Epithelial cell of esophagus (primary cell): Measurements from ENCODE around the gene CLTCL1.

Experiments
- DNase-seq: peaks from one replicate; pipeline ENCODE4 v3.0.0; 2010; ENCODE audit warnings: low read depth
- H3K4me3 ChIP-seq: 2 replicates; pipeline ENCODE4 v1.5.1; 2011; ENCODE audit warnings: mild to moderate bottlenecking, low read length, control low read depth
- TF ChIP-seq, protein P1 (sequence below): IDR thresholded peaks from 2 replicates; pipeline ENCODE4 v1.5.1; 2011; ENCODE audit warnings: low read depth, mild to moderate bottlenecking, low read length, control low read depth, inconsistent platforms; ENCODE audit not compliant: insufficient read depth; ENCODE audit errors: missing control alignments

The CLTCL1 gene

GRCh38 chr22:19133561-19133960 is 158.0 kb downstream of the CLTCL1 start:
- TF ChIP-seq, protein P1, sequence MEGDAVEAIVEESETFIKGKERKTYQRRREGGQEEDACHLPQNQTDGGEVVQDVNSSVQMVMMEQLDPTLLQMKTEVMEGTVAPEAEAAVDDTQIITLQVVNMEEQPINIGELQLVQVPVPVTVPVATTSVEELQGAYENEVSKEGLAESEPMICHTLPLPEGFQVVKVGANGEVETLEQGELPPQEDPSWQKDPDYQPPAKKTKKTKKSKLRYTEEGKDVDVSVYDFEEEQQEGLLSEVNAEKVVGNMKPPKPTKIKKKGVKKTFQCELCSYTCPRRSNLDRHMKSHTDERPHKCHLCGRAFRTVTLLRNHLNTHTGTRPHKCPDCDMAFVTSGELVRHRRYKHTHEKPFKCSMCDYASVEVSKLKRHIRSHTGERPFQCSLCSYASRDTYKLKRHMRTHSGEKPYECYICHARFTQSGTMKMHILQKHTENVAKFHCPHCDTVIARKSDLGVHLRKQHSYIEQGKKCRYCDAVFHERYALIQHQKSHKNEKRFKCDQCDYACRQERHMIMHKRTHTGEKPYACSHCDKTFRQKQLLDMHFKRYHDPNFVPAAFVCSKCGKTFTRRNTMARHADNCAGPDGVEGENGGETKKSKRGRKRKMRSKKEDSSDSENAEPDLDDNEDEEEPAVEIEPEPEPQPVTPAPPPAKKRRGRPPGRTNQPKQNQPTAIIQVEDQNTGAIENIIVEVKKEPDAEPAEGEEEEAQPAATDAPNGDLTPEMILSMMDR: no peak
- DNase-seq: no peak
- no peak overlapping the region for H3K4me3 ChIP-seq

GRCh38 chr22:19132693-19133400 is 158.7 kb downstream of the CLTCL1 start:
- H3K4me3 ChIP-seq: no peak overlapping the region
- no peak for DNase-seq
- TF ChIP-seq, protein P1: no peak

GRCh38 chr22:19132153-19132552 is 159.4 kb downstream of the CLTCL1 start:
- H3K4me3 ChIP-seq: no peak overlapping the region
- DNase-seq: no peak
- TF ChIP-seq, protein P1: no peak

GRCh38 chr22:19131685-19132015 is 159.9 kb downstream of the CLTCL1 start:
- DNase-seq: no peak
- no peak overlapping the region for H3K4me3 ChIP-seq
- TF ChIP-seq, protein P1: no peak

DNA sequence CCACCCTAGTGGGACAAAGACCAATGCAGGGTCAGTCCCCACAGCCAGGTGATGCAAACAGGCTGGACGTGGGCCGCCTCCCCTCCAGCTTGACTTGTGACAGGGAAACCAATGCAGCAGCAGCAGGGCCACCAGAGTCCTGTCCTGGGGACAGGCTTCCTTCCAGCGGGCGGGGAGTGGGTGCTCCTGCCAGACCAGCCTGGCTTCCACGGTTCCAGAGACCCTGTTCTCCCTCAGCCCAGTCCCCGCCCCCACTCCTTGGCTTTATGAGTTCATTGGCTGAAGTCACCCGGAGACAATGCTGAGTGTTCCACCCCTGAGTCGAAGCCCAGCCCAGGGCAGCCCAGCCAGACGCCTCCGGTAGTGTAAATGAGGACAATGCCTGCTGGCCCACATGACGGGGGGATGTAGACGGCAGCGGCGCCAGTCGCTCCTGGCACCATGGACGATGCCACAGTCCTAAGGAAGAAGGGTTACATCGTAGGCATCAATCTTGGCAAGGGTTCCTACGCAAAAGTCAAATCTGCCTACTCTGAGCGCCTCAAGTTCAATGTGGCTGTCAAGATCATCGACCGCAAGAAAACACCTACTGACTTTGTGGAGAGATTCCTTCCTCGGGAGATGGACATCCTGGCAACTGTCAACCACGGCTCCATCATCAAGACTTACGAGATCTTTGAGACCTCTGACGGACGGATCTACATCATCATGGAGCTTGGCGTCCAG is 160.4 kb downstream of the CLTCL1 start, which contains the start of gene TSSK2:
TSS of gene TSSK2 (plus strand) at position 350 of the 726 bp plus-strand sequence. CDS start at position 442, 92 bp downstream.
- no peak within 1 kb of the TSS for H3K4me3 ChIP-seq
- no peak for DNase-seq
- TF ChIP-seq, protein P1: no peak

DNA sequence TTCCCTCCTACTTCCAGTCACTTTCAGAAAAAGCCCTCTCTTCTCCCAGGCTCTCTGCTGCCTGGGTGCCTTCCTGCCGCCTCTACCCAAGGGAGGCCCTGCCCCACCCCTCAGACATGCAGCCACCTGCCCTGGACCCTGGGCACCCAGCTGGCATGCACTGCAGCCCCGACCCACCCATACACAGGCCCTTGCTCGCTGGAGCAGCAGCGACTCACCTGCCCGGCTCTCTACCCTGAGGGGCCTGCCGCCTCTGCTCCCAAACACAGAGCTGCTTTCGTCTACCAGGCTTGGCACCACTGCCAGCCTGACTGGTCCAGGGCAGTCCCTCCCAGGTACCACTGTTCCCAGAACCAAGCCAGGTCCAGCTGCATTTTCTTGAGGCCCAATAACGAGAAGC is 161.6 kb downstream of the CLTCL1 start:
- peak; percentile 94 for DNase-seq
- TF ChIP-seq, protein P1: no peak
- H3K4me3 ChIP-seq: no peak overlapping the region
